ENCODE results near the gene HAND2. TPM values are rescaled to one million over a fixed set of nuclear protein-coding genes. Genes with fewer than 3 reads are reported as not detected.

HAND2 gene
- total RNA-seq, 1 experiment from 2014 or later = not detected

DNA sequence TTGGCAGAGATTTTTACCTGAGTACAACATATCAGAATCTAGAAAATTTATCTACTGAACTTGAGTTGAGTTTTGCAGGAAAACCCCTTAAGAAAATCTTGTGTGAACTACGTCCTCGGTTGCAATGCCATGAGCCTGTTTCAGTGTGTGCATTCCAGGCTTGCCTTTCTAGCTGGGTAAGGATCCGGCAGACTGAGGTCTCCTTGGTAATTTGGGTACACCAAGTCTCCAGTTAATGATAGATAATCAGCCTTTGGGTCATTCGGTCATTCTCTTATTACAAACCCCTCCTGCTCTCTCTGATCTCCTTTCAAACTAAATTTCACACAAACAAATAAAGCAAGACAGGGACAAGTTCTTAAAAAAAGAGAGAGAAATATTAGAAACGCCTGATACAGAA is 5.9 kb upstream of the HAND2 start:
- no peak overlapping the region for H3K27ac ChIP-seq
- no peak overlapping the region for H3K4me2 ChIP-seq
- ChIA-PET POLR2A (ENCODE audit: unreplicated experiment) (no interaction called here), CTCF (no interaction called here)
- no peaks in the 10 kb centered on the region for H3K79me2 ChIP-seq (ENCODE audit: low read depth)
- H3K9me2 ChIP-seq (ENCODE audit: insufficient read depth) = no peaks in the 10 kb centered on the region
- DNase-seq = no peak
- H2AFZ ChIP-seq = no peak overlapping the region
- H3K27me3 ChIP-seq (ENCODE audit: insufficient read depth, low read depth) = no peaks in the 10 kb centered on the region
- H3K36me3 ChIP-seq (ENCODE audit: low read depth) = no peaks in the 10 kb centered on the region
- no peaks in the 10 kb centered on the region for H3K4me1 ChIP-seq (replicated peaks; ENCODE audit: insufficient read depth)
- H4K20me1 ChIP-seq (ENCODE audit: insufficient read depth) = no peaks in the 10 kb centered on the region
- H3K9me3 ChIP-seq (ENCODE audit: insufficient read depth, low read depth) = no peaks in the 10 kb centered on the region
- intact Hi-C loops (cut with micrococcal nuclease; ENCODE audit: unreplicated experiment) = no loop called here
- no peaks in the 10 kb centered on the region for H3F3A ChIP-seq (ENCODE audit: insufficient read depth, low read depth)
- BruUV-seq (replicated peaks) = no TSS peak
- TF ChIP-seq, protein P1, sequence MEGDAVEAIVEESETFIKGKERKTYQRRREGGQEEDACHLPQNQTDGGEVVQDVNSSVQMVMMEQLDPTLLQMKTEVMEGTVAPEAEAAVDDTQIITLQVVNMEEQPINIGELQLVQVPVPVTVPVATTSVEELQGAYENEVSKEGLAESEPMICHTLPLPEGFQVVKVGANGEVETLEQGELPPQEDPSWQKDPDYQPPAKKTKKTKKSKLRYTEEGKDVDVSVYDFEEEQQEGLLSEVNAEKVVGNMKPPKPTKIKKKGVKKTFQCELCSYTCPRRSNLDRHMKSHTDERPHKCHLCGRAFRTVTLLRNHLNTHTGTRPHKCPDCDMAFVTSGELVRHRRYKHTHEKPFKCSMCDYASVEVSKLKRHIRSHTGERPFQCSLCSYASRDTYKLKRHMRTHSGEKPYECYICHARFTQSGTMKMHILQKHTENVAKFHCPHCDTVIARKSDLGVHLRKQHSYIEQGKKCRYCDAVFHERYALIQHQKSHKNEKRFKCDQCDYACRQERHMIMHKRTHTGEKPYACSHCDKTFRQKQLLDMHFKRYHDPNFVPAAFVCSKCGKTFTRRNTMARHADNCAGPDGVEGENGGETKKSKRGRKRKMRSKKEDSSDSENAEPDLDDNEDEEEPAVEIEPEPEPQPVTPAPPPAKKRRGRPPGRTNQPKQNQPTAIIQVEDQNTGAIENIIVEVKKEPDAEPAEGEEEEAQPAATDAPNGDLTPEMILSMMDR (conservative IDR thresholded peaks at IDR 0.05) = no peak
- no peak for TF ChIP-seq EZH2 (IDR thresholded peaks at IDR 0.05; ENCODE audit: low read depth)
- H3K4me3 ChIP-seq = no peak overlapping the region

DNA sequence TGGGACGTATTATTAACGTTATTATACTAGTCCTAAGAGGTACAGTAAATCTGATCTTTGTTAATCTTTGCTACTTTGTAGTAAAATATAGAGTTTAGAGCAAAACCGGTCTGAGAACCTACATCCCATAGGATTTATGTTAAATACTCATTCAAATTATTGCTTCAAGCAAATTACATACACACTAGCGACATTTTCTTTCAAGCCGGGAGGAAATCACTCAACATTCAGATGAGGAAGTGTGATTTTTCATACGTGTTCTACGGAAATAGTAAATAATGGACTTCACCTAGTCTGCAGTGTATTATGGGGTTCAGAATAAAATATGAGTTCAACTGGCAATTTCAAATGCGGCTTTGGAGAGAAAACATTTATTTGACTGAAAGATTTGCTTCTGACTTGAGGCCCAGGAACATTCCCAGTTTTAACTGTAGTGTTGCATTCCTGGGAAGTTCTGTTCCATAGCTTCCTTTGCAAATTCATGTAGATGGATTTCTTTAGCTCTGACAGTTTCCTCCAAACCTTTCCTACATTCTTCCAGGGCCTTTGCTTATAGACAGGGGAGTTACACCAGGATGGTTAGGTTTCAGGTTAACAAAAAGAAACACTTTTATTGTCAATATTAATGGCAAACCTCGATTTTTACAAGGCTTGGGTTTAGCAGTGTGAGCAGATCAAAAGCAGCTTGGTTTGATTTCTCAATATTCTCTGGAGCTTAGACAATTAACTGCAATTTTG is 5.3 kb upstream of the HAND2 start:
- POLR2A ChIA-PET (ENCODE audit: unreplicated experiment) = no interaction called here
- H3K27ac ChIP-seq = no peak overlapping the region
- BruUV-seq (replicated peaks) = no TSS peak

DNA sequence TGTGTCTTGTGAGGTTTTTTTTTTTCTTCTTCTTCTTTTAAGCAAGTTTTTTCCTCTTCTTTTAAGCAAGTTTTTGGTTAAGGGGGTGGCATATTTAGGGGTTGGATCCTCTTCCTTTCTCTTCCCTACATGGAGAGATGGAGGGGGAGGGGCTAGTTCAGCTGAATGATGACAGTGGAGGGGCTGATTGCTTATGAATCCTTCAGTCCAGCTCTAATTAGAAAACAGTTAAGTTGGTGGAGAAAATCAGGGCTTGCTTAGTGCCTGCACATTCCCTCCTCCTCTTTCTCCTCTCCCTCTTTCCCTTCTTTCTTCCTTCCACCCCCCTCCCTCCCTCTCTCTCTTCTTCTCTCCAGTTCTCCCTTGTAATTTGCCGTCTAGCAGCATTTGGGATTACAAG is 4.4 kb upstream of the HAND2 start:
- POLR2A ChIA-PET (ENCODE audit: unreplicated experiment) = no interaction called here

More for the DNA sequence above, 5.3 kb upstream of the HAND2 start:
- intact Hi-C loops (cut with micrococcal nuclease; ENCODE audit: unreplicated experiment) = no loop called here
- Histone ChIP-seq H3K9me3 (ENCODE audit: insufficient read depth, low read depth) (no peaks in the 10 kb centered on the region), H3K79me2 (ENCODE audit: low read depth) (no peaks in the 10 kb centered on the region), H2AFZ (no peak overlapping the region), H3F3A (ENCODE audit: insufficient read depth, low read depth) (no peaks in the 10 kb centered on the region), H3K4me1 (replicated peaks; ENCODE audit: insufficient read depth) (no peaks in the 10 kb centered on the region), H4K20me1 (ENCODE audit: insufficient read depth) (no peaks in the 10 kb centered on the region), H3K4me2 (no peak overlapping the region), H3K4me3 (no peak overlapping the region), H3K27me3 (ENCODE audit: insufficient read depth, low read depth) (no peaks in the 10 kb centered on the region), H3K9me2 (ENCODE audit: insufficient read depth) (no peaks in the 10 kb centered on the region), H3K36me3 (ENCODE audit: low read depth) (no peaks in the 10 kb centered on the region)
- TF ChIP-seq, protein P1 (conservative IDR thresholded peaks at IDR 0.05) = no peak
- TF ChIP-seq EZH2 (IDR thresholded peaks at IDR 0.05; ENCODE audit: low read depth) = no peak
- CTCF ChIA-PET = no interaction called here
- DNase-seq = no peak

More for the DNA sequence above, 4.4 kb upstream of the HAND2 start:
- no TSS peak for BruUV-seq (replicated peaks)
- Histone ChIP-seq H3K36me3 (ENCODE audit: low read depth) (no peaks in the 10 kb centered on the region), H3K79me2 (ENCODE audit: low read depth) (no peaks in the 10 kb centered on the region), H3K4me1 (replicated peaks; ENCODE audit: insufficient read depth) (no peaks in the 10 kb centered on the region), H3K9me3 (ENCODE audit: insufficient read depth, low read depth) (no peaks in the 10 kb centered on the region), H3K27me3 (ENCODE audit: insufficient read depth, low read depth) (no peaks in the 10 kb centered on the region), H3K4me3 (no peak overlapping the region), H3K9me2 (ENCODE audit: insufficient read depth) (no peaks in the 10 kb centered on the region), H3F3A (ENCODE audit: insufficient read depth, low read depth) (no peaks in the 10 kb centered on the region), H3K27ac (no peak overlapping the region), H2AFZ (no peak overlapping the region), H3K4me2 (no peak overlapping the region), H4K20me1 (ENCODE audit: insufficient read depth) (no peaks in the 10 kb centered on the region)
- no peak for DNase-seq
- intact Hi-C loops (cut with micrococcal nuclease; ENCODE audit: unreplicated experiment) = no loop called here
- CTCF ChIA-PET = no interaction called here
- no peak for TF ChIP-seq EZH2 (IDR thresholded peaks at IDR 0.05; ENCODE audit: low read depth)
- TF ChIP-seq, protein P1 (conservative IDR thresholded peaks at IDR 0.05) = no peak
